GM18507 (cell line): ENCODE results near the gene RBBP8NL.
"Not testable (repeated sequence)": the region's sequence is repeated elsewhere in the genome, so short reads cannot be mapped to it uniquely, and the experiment has no call there.

Source experiments
- DNase-seq: peaks from one replicate; pipeline ENCODE4 v3.0.0; 2011; ENCODE audit warnings: low read depth; ENCODE audit not compliant: insufficient read length; ENCODE audit errors: extremely low spot score
- FAIRE-seq: peaks from 2 replicates; lab custom pipeline; 2011; peaks lifted over from hg19 to GRCh38; lab: Jason Lieb, UNC

Gene RBBP8NL

DNA sequence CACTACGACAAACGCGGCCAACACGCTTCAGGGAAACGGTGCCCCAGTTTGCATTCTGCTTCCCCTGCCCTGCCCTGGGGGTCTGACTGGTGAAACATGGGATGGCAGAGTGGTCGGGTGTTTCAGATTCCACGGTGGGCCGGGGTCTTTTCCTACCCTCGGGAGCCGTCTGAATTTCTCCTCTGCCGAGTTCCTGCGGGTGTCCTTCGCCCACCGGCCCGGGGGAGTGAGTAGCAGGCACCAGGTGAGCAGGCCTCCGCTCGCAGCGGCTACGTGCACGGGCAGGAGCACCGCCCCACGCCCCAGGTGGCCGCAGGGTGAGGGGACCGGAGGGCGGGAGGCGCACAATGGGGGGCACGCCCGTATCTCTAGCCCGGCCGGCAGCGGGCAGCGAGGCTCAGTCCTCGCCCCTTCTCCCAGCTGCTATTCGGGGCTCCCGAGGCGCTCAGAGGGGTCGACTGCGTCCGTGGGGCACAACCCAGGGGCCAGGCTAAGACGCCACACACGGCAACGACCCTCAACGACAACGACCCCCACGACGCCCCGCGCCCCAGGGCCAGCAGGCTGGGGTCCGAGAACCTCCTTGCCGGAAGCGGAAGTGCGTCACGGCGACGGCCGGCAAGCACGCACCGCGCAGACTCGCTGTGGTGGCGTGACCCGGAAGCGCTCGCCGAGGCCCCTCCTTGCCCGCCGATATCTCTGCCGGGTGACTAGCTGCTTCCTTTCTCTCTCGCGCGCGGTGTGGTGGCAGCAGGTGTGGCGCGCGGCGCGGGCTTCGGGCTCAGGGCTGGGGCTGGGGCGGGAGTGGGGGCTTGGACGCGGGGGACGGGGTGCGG lies 40.7 kb downstream of the RBBP8NL start, which contains the start of gene RPS21:
RPS21 (plus strand) TSS at position 721 of the 836 bp plus-strand sequence. CDS start 236 bp downstream, outside the sequence.
- DNase-seq (peak; percentile 94), FAIRE-seq (peak; percentile 84)

DNA sequence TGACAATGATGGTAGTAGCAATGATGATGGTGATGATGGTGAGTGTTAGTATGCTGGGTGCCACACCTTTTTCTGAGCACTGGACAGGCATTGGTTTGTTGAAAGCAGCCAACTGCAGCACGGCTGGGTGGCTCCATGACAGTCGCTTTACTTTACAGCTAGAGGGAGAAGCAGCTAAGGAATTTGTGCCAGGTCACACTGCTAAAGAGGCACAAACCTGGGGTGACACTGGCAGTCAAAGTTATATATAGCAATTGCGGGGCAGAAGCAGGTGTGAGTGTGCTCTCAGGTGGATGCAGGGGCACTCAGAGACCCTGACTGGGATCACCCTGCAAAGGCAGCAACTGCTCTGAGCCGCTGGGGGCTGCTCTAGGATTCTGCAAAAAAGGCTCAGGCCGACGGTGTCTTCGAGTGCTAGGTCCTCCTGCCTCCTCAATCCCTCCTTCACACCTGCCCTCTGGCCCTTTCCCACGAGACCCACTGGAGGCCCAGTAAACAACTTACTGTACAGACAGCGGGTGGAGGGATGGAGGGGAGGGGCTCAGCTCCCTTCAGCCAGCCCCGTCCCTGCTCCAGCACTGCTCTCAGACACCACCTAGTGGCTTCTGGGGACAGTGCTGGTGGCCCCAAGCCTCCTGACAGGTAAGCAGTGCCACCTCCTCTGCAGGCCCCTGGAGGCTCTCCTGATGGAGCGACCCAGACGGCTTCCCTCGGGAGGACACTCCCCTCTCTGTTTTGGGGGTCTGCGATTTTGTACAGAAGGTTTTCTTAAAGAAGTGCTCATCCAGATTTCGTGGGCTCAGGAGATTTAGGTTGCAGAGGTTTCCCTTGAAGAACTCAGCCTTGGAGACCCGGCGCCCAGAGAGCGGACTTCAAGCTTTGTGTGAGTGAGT lies 44.8 kb downstream of the RBBP8NL start:
- peak; percentile 73 for FAIRE-seq
- peak; percentile 65 for DNase-seq

DNA sequence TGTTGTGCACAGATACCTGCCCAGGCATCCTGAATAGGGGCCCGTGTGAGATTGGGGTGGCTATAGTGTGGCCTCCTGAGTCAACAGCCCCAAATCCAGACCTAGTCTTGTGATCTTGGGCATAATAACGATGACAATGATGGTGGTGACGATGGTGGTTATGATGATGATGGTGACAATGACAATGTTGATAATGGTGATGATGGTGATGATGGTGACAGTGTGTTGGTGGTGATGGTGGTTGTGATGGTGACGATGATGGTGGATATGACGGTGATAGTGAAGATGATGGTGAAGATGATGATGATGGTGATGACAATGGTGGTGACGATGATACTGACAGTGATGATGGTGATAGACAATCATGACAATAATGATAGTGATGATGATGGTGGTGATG lies 45.5 kb downstream of the RBBP8NL start:
- DNase-seq (no peak), FAIRE-seq (no peak)

DNA sequence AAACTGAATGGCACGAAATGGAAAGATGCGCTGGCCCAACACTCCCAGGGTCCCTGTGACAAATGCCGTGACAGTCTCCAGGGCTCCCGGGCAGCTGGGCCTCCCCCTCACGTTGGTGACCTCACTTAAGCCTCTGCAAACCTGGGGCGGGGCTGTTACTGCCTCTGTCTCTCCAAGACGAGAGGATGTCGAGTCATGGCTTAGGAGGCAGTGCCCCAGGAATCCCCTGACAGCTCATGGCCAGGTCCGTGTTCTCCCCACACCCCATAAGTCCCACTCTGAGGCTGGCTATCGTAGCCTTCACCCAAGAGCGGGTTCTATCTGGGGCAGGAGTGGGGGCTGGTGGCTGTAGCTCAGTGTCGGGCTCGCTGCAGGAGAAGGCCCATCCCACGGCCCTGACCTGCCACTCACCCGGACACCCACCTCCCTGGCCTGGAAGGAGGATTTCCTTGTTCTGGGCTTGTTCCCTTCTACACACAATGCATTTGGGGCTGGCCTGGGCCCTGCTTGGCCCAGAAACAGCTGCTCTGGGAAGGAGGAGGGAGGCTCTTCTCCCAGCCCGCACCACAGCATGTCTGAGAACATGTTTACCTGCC lies 46.0 kb downstream of the RBBP8NL start:
- no peak for FAIRE-seq
- no peak for DNase-seq

DNA sequence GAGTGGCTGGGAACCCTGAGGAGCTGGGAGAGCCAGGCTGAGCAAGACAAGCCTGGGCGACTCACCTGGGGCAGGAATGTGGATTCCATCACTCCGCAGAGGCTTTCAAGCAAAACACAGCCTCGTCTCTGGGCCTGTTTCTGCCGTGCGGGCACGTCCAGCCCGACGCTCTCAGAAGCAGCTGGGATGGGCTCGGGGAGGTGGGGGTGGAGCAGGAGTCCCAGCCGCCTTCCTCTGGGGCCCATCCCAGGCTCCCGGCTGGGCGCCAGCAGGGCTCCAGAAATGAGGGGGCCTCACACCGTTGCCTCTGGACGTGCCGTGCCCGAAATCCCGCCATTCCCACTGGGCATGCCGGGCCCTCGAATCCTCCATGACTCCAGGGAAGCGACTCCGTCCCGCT lies 49.1 kb downstream of the RBBP8NL start:
- DNase-seq (no peak), FAIRE-seq (no peak)

DNA sequence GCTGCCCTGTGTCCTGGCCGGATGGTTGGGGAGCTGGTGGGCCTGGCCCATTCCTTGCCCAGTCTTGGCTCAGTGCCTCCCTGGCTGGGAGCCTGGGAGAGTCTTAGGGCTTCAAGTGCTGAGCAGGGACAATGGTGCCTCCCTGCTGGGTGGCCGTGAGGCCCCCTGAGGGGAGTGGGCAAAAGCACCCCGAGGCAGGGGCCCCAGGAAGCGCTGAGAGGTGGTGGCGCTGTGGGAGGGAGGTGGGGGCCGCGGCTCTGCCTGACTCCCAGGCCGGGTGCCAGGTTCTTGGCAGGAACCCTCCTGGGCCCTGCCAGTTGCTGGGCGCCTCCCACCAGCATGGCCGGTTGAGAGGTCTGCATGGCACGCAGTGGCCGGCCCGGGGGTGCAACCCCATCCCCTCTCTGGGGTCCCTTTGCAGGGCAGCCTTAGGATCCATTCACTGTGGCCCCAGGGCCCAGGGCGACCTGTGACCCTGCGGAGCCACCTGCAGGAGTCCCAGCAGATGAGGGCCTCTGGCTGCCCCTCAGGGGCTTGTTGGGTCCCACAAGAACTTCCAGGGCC lies 49.6 kb downstream of the RBBP8NL start:
- DNase-seq: no peak
- FAIRE-seq: no peak

DNA sequence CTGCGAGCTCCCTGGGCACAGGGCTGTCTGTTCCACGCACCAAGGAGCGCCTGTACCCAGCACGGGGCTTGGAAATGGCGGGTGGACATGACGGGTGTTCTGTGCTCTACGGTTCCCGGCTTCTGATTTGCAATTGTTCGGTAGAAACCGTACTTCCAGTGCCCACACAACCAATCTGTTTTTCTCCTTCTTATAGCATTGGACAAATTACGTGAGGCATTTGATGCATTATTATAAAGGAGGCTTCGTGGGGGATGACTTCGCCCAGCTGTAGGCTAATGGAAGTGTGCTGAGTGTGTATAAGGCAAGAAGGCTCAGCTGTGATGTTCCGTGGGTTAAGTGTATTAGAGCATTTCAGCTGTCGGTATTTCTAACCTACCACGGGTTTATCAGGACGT lies 50.3 kb downstream of the RBBP8NL start:
- DNase-seq (no peak), FAIRE-seq (no peak)

DNA sequence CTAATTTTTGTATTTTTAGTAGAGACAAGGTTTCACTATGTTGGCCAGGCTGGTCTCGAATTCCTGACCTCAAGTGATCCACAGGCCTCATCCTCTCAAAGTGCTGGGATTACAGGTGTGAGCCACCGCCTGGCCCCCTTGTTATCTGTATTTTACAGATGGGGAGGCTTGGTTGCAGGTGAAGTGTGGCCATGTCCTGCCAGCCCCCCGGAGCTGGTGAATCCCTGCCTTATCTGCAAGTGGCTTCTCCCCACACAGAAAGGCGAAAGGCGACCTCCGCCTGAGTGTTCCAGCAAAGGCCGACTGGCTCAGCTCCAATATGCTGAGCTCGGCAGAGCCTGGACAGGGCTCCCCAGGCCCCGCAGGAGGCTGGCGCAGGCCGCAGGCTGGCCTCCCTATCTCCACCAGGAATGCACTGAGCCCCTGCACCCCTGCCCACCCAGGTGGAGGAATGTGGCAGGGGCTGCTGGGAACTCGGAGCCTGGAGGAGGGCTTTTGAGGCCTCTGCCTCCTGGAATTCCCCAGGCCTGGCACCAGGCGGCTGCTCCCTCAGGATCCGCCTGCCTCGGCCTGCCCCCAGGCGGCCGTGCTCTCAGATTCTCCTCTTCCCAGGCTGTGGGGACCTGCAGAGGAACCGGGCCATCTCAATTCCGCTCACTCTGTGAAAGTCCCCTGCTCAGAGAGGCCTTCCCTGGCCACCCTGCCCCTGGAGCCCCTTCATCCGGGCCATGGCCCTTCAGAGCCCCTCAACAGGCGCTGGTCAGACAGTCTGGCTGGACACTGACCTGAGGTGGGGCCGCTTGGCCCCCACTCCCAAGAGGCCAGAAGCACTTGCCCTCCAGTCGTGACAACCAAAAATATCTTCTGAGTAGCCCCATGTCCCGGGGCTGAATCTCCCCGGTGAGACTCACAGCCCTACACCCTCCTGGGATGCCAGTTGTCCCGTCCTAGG lies 51.0 kb downstream of the RBBP8NL start:
- DNase-seq (no peak), FAIRE-seq (no peak)

DNA sequence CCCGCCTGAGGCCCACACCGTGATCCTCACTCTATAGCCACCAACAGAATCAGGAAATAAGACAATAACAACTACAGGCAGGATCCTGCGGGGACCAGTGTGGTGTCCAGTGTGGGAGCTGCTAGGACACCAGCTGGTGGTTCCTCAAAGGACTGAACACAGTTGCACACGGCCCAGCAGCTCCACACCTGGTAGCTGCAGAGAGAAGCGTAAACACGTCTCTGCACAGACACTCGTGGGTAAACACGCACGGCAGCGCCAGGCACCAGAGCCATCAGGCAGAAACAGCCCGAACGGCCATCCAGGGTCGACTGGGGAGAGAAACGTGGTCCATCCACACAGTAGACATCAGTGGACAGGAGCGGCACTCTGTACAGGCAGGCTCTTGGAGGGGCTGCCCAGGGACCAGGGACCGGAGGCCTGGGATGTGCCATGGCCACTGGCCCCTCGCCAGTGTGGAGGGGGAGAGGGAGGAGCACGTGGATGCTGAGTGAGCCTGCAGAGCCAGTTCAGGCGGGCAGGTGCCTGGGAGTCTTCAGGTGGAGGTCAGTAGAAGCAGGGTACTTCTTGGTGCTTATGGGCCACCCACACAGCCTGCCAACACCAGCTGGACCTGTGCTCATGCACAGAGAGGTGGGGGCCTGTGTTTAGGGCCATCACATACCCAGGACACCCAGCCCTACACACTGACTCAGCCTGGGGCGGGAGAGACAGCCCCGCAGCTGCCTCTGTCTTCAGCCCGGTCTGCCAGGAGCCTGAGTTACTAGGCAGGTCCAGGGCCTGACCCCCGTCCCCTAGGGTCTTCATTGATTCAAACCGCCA lies 52.8 kb downstream of the RBBP8NL start:
- DNase-seq (no peak), FAIRE-seq (no peak)

DNA sequence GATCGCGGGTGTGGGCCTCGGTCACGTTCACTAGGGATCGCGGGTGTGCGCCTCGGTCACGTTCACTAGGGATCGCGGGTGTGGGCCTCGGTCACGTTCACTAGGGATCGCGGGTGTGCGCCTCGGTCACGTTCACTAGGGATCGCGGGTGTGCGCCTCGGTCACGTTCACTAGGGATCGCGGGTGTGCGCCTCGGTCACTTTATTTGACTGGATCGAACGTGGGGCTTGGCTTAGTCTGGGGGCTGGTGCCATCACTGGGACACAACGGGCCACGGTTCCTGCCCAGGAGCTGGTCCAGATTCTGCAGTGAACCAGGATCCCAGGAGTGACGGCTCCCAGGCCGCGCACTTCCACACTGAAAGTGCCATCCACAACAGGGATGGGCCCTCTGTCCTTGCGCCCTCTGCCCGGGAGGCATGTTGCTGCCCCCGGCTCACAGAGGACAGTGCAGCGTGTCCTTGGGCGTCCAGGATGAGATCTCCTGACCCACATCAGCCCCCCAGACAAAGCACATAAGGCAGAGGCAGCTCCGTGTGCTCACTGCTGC lies 53.6 kb downstream of the RBBP8NL start:
- FAIRE-seq, DNase-seq: not testable (repeated sequence)

DNA sequence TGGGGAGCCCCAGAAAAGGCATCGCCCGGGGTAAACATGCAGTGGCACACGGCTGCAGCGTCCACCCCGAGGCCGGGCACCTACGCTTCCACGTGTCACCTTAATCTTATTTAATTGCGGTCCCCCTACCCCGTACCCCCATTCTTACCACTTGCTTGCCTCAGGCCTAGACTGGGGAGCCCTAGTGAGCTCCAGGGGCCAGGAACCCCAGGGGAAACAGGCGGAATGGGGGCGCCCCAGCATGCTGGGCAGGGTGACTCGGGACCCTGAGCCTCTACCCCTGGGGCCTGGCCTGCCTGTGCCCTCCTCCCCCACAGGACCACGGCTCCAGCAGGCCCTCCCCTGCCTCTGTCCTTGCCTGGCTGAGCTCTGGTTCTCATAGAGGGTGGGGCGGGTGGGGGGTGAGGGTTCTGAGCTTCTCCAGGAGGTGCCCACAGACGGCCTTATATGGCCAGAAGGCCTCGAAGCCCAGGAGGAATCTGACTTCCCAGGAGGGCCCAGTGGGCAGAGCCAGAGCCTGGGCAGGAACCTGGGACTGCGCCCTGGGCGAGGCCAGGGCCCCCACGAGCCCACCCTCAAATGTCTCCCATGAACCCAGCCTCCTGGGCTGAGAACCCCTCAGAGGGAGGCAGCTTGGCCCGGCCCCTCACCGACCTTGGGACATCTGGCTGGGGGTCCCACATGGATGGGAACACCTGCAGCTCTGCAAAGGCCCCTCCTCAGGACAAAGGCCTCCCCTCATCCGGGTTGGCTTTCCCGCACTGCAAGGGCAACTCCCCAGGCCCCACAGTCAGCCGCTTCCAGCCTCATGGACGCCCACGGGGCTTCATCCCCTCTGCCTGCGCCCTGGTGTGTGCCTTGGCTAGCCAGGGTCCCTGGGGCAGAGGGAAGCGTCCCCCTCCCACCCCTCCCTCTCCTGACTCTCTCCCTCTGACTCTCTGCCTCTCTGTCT lies 55.0 kb downstream of the RBBP8NL start:
- no peak for FAIRE-seq
- DNase-seq: no peak

DNA sequence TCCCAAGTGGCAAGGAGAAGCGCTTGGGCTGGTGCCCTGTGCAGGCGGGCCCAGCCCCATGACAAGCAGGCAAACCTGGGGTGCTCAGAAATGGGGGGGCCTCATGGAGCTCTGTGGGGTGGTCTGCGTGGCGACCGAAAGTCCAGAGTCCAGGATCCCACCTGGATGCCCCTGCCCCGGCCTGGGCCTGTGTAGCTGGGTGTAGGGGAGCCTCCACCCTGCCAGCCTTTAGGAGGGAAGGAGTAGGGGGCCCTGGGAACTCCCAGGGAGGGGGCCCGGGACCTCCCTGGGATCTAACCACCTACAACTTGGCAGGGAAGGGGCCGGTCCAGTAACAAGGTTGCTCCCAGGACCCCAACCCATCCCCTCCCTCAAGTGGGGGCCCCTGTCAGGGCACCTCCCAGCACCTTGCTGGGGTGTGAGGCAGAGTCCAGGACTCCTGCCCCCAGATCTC lies 55.7 kb downstream of the RBBP8NL start:
- no peak for DNase-seq
- no peak for FAIRE-seq

DNA sequence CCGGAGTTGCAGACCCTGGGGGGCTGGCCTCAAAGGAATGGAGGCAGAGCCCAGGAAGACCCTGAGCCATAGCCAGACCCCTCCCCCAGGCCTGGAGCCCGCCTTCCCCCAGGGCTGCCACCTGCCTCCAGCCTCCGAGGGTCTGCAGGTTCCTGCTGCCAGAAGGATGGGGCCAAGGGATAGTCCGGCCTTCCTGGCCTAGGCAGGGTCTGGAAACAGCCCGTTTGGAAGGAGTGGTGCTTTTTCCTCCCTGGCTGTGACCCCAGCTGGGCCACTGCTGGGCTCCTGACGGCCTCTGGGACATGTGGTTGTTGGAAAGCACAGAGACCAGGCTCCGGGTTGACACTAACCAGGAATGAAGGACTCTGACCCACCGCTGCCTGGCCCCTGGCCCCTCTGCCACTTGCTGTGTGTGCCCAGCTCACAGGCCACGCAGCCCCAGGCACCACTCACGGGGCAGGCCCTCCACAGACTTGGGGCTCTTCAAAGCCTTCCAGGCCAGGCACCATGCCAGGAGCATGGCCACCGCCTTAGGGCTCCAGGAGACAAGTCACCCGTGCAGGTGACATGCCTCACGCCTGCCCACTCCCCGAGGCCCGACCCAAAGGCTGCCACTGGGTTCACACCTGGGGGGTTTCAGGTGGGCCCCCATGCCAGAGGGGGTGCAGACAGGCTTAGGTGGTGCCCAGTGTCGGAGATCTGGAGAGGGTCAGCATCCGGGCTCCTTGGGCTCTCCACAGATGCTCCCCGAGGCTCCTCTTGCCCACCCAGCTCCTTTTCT lies 56.3 kb downstream of the RBBP8NL start:
- DNase-seq (no peak), FAIRE-seq (no peak)

DNA sequence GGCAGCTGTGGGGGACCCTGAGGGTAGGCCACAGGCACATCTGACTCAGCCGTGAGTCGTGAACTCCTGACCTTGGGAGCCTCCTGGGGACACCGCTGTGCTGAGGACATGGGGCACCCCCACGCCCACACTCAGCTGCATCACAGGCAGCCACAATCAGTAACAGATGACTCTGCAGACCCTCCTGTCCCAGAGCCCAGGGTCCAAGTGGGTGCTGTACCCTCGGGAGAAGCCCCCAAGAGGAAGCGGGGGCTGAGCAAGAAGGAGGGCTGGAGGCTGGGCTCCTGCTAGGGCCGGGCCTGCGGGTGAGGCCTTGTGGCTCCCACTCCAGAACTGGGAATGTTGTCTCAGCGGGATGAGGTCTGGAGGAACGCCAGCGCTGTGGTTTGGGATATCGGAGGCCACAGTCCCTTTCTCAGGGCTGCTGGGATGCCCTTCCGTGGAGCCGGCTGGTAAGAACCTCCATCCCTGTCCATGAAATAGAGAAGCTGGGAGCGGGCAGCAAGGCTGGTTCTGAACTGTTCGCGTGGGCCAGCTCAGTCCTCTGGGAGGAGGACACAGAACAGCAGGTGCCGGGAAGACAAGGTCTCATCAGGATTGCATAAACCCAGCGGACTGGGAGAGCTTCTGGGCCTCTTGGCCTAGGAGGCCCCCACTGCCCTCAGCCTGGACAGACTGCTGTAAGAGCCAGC lies 57.1 kb downstream of the RBBP8NL start:
- FAIRE-seq (no peak), DNase-seq (no peak)

DNA sequence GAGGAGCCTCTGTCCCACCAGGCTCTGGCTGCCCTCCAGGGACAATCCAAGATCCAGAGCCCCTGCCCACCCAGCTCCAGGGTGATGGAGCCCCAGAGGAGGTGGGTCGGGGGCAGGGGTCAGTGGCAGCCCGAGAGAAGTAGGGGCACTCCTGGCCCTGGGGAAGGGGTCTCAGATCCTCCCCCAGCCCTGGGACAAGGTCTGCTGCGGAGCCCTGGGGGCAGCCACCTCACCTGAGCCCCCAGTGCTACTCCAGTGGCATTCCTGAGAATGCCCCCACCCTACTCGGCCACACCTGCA lies 57.6 kb downstream of the RBBP8NL start:
- FAIRE-seq: no peak
- no peak for DNase-seq
